Neural cell (in vitro differentiated cells): ENCODE results near the gene CD8B2. TPM values are rescaled to one million over a fixed set of nuclear protein-coding genes. Genes with fewer than 3 reads are reported as not detected.

Source experiments
- H2AFZ ChIP-seq: fragments of 200-600, 300-800 bp; sonication (generic), shearing (Covaris generic); 2 replicates; pipeline ENCODE4 v1.6.0; 2014; ENCODE audit warnings: low read depth, mild to moderate bottlenecking, antibody characterized with exemption, low read length, moderate library complexity
- H3F3A ChIP-seq: fragments of 200-600 bp; shearing (Covaris generic); 2 replicates; pipeline ENCODE4 v1.6.1; 2016; ENCODE audit warnings: mild to moderate bottlenecking, moderate library complexity, mixed read lengths, antibody characterized with exemption, low read length; ENCODE audit not compliant: insufficient read depth, poor library complexity, severe bottlenecking
- H3K27ac ChIP-seq: fragments of 200-600, 300-800 bp; sonication (generic), shearing (Covaris generic); 2 replicates; pipeline ENCODE4 v1.5.1; 2014; ENCODE audit warnings: mild to moderate bottlenecking, low read length, moderate library complexity
- H3K27me3 ChIP-seq: fragments of 300-800, 200-600 bp; sonication (generic), shearing (Covaris generic); 2 replicates; pipeline ENCODE4 v1.6.0; 2014; ENCODE audit warnings: mild to moderate bottlenecking, low read depth, low read length, moderate library complexity; ENCODE audit not compliant: insufficient read depth
- H3K36me3 ChIP-seq: fragments of 300-800, 200-600 bp; sonication (generic), shearing (Covaris generic); 2 replicates; pipeline ENCODE4 v1.5.1; 2014; ENCODE audit warnings: mild to moderate bottlenecking, antibody characterized with exemption, low read length, moderate library complexity; ENCODE audit not compliant: insufficient read depth
- H3K4me2 ChIP-seq: fragments of 300-800, 200-600 bp; sonication (generic), shearing (Covaris generic); 2 replicates; pipeline ENCODE4 v1.6.0; 2014; ENCODE audit warnings: mild to moderate bottlenecking, low read length
- H3K4me3 ChIP-seq: fragments of 300-800, 200-600 bp; sonication (generic), shearing (Covaris generic); 2 replicates; pipeline ENCODE4 v1.5.1; 2014; ENCODE audit warnings: mild to moderate bottlenecking, low read length, moderate library complexity
- H3K79me2 ChIP-seq: fragments of 200-600 bp; shearing (Covaris generic); replicated peaks from 2 replicates; pipeline ENCODE4 v1.6.0; 2014; ENCODE audit warnings: mild to moderate bottlenecking, low read length, moderate library complexity; ENCODE audit not compliant: insufficient read depth
- H3K9ac ChIP-seq: fragments of 300-800, 200-600 bp; sonication (generic), shearing (Covaris generic); 2 replicates; pipeline ENCODE4 v1.6.1; 2016; ENCODE audit warnings: mild to moderate bottlenecking, low read length, mixed read lengths
- H3K9me2 ChIP-seq: fragments of 200-600 bp; shearing (Covaris generic); 2 replicates; pipeline ENCODE4 v1.6.1; 2016; ENCODE audit warnings: mild to moderate bottlenecking, low read length, mixed read lengths; ENCODE audit not compliant: insufficient read depth
- H3K9me3 ChIP-seq: fragments of 200-600, 300-800 bp; sonication (generic), shearing (Covaris generic); 2 replicates; pipeline ENCODE4 v1.6.1; 2016; ENCODE audit warnings: mild to moderate bottlenecking, mixed run types, low read length, moderate library complexity, mixed read lengths
- H4K20me1 ChIP-seq: fragments of 200-600 bp; shearing (Covaris generic); 2 replicates; pipeline ENCODE4 v1.6.1; 2016; ENCODE audit warnings: mild to moderate bottlenecking, mixed run types; ENCODE audit not compliant: insufficient read depth
- EP300 ChIP-seq: fragments of 450-650 bp; conservative IDR thresholded peaks from 2 replicates; pipeline ENCODE4 v1.6.1; 2014; ENCODE audit warnings: antibody characterized with exemption, mild to moderate bottlenecking, moderate library complexity; ENCODE audit not compliant: poor library complexity, severe bottlenecking
- EZH2 ChIP-seq: fragments of 200-600, 300-800 bp; shearing (Covaris generic), sonication (generic); IDR thresholded peaks from 2 replicates; pipeline ENCODE4 v1.6.1; 2014; ENCODE audit warnings: antibody characterized with exemption, low read length, borderline replicate concordance, mild to moderate bottlenecking; ENCODE audit not compliant: insufficient read depth, poor library complexity, severe bottlenecking
- MXI1 ChIP-seq: fragments of 450-650 bp; conservative IDR thresholded peaks from 2 replicates; pipeline ENCODE4 v1.6.1; 2014; ENCODE audit warnings: antibody characterized with exemption, mild to moderate bottlenecking; ENCODE audit not compliant: poor library complexity, severe bottlenecking
- POLR2AphosphoS5 ChIP-seq: IDR thresholded peaks from 2 replicates; pipeline ENCODE4 v1.6.1; 2012
- RAD21 ChIP-seq: fragments of 450-650 bp; conservative IDR thresholded peaks from 2 replicates; pipeline ENCODE4 v1.6.1; 2014; ENCODE audit warnings: antibody characterized with exemption, mild to moderate bottlenecking, moderate library complexity
- SMC3 ChIP-seq: fragments of 450-650 bp; conservative IDR thresholded peaks from 2 replicates; pipeline ENCODE4 v1.6.1; 2014; ENCODE audit warnings: antibody characterized with exemption, mild to moderate bottlenecking, moderate library complexity; ENCODE audit not compliant: poor library complexity
- TAF1 ChIP-seq: IDR thresholded peaks from 2 replicates; pipeline ENCODE4 v1.6.1; 2012; ENCODE audit warnings: low read depth
- polyA plus RNA-seq: library from polyadenylated mRNA; depleted of rRNA; stranded (reverse); fragments of >200 nt; gene quantifications from 2 replicates; pipeline ENCODE4 v1.2.3, GENCODE V29; 2014
- TF ChIP-seq, protein P1 (sequence below): fragments of 450-650 bp; IDR thresholded peaks from 2 replicates; pipeline ENCODE4 v1.5.1; 2014; ENCODE audit warnings: antibody characterized with exemption, mild to moderate bottlenecking, moderate library complexity; ENCODE audit not compliant: poor library complexity, severe bottlenecking
- TF ChIP-seq, protein P2 (sequence below): IDR thresholded peaks from 2 replicates; pipeline ENCODE4 v1.6.1; 2012; ENCODE audit warnings: borderline replicate concordance

CD8B2 gene
- polyA plus RNA-seq, 1 donor from 2014 or later, result not detected

DNA sequence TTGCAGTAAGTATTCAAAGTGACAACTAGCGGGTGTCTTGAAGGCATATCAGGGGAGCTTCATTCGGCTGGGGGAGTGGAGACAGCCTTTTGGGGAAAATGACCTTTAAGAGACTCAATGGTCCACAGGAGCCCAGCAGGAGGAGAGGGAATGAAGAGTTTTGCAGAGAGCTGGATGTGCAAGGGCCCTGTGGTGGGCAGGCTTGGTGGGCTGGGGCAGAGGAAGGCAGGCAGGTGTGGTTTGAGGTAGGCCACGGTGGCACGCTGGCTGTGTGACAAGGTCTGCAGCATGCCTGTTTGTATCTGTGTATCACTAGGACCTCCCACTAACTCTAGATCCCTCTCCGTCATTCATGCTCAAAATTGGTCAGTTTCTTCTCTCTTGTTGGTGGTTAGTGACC lies 53.7 kb downstream of the CD8B2 start:
- Histone ChIP-seq H3K27me3 (no peaks in the 10 kb centered on the region), H3K36me3 (no peaks in the 10 kb centered on the region), H2AFZ (no peak overlapping the region), H3K4me3 (no peak overlapping the region), H3K9me3 (no peaks in the 10 kb centered on the region), H3K27ac (no peak overlapping the region), H3K9me2 (no peaks in the 10 kb centered on the region), H3F3A (no peaks in the 10 kb centered on the region), H3K9ac (no peak overlapping the region), H3K4me2 (no peak overlapping the region), H3K79me2 (no peaks in the 10 kb centered on the region), H4K20me1 (no peaks in the 10 kb centered on the region)
- TF ChIP-seq EP300 (no peak), SMC3 (no peak), EZH2 (no peak), RAD21 (no peak), POLR2AphosphoS5 (no peak), TAF1 (no peak)
- TF ChIP-seq, protein P1, sequence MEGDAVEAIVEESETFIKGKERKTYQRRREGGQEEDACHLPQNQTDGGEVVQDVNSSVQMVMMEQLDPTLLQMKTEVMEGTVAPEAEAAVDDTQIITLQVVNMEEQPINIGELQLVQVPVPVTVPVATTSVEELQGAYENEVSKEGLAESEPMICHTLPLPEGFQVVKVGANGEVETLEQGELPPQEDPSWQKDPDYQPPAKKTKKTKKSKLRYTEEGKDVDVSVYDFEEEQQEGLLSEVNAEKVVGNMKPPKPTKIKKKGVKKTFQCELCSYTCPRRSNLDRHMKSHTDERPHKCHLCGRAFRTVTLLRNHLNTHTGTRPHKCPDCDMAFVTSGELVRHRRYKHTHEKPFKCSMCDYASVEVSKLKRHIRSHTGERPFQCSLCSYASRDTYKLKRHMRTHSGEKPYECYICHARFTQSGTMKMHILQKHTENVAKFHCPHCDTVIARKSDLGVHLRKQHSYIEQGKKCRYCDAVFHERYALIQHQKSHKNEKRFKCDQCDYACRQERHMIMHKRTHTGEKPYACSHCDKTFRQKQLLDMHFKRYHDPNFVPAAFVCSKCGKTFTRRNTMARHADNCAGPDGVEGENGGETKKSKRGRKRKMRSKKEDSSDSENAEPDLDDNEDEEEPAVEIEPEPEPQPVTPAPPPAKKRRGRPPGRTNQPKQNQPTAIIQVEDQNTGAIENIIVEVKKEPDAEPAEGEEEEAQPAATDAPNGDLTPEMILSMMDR, result no peak
- TF ChIP-seq, protein P2, sequence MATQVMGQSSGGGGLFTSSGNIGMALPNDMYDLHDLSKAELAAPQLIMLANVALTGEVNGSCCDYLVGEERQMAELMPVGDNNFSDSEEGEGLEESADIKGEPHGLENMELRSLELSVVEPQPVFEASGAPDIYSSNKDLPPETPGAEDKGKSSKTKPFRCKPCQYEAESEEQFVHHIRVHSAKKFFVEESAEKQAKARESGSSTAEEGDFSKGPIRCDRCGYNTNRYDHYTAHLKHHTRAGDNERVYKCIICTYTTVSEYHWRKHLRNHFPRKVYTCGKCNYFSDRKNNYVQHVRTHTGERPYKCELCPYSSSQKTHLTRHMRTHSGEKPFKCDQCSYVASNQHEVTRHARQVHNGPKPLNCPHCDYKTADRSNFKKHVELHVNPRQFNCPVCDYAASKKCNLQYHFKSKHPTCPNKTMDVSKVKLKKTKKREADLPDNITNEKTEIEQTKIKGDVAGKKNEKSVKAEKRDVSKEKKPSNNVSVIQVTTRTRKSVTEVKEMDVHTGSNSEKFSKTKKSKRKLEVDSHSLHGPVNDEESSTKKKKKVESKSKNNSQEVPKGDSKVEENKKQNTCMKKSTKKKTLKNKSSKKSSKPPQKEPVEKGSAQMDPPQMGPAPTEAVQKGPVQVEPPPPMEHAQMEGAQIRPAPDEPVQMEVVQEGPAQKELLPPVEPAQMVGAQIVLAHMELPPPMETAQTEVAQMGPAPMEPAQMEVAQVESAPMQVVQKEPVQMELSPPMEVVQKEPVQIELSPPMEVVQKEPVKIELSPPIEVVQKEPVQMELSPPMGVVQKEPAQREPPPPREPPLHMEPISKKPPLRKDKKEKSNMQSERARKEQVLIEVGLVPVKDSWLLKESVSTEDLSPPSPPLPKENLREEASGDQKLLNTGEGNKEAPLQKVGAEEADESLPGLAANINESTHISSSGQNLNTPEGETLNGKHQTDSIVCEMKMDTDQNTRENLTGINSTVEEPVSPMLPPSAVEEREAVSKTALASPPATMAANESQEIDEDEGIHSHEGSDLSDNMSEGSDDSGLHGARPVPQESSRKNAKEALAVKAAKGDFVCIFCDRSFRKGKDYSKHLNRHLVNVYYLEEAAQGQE, result no peak

DNA sequence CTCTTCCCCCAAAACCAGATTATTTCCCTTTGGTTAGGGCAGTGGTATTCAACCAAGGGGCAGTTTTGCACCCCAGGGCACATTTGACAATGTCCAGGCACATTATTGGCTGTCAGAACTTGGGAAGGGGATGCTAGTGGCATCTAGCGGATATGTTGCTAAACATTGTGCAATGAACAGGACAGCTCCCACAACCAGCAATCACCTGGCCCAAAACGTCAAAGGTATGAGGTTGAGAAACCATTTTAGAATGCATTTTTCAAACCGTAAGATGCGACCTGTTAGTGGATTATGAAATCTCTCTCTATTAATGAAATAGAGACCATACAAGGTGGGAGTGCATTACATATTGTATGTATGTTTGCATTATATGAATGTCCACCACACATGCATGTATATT lies 54.2 kb downstream of the CD8B2 start:
- H2AFZ ChIP-seq, result no peak overlapping the region
- TF ChIP-seq TAF1 (no peak), RAD21 (no peak), SMC3 (no peak), MXI1 (no peak), EZH2 (no peak), EP300 (no peak)
- TF ChIP-seq, protein P1, result no peak
- TF ChIP-seq, protein P2, result no peak
- no peak overlapping the region for H3K9ac ChIP-seq
- H3K27me3 ChIP-seq, result no peaks in the 10 kb centered on the region
- H3K9me2 ChIP-seq, result no peaks in the 10 kb centered on the region
- H3K36me3 ChIP-seq, result no peaks in the 10 kb centered on the region
- H3K4me2 ChIP-seq, result no peak overlapping the region
- H3F3A ChIP-seq, result no peaks in the 10 kb centered on the region
- no peak overlapping the region for H3K4me3 ChIP-seq
- no peaks in the 10 kb centered on the region for H3K9me3 ChIP-seq
- H4K20me1 ChIP-seq, result no peaks in the 10 kb centered on the region
- no peak overlapping the region for H3K27ac ChIP-seq
- no peaks in the 10 kb centered on the region for H3K79me2 ChIP-seq
